RWPE1 (cell line): Measurements from ENCODE around the gene CKB.

Experiments
- CTCF ChIA-PET: fragments of 350-600 bp; sonication (Branson Sonifier 250); formaldehyde crosslinking; extraction: SDS; loops from one replicate; lab custom pipeline; 2021; lab: Yijun Ruan, JAX
- POLR2A ChIA-PET: fragments of 400-600 bp; formaldehyde crosslinking; extraction: SDS; loops from one replicate; lab custom pipeline; 2020; ENCODE audit warnings: antibody characterized with exemption; ENCODE audit not compliant: low non-redundant PET; lab: Yijun Ruan, JAX
- DNase-seq: peaks from one replicate; pipeline ENCODE4 v3.0.0; 2012; ENCODE audit warnings: low spot score
- H3K27ac ChIP-seq: fragments of 450-650 bp; 2 replicates; pipeline ENCODE4 v1.5.1; 2017
- CTCF ChIP-seq: fragments of 450-650 bp; conservative IDR thresholded peaks from 2 replicates; pipeline ENCODE4 v1.5.1; 2017; ENCODE audit warnings: low read depth, mild to moderate bottlenecking

Gene CKB

GRCh38 chr14:103519043-103519836 lies 3.4 kb downstream of the CKB start:
- no peak for TF ChIP-seq CTCF
- ChIA-PET POLR2A (interaction anchor here (0.6 kb wide), 1 partner anchor 162 kb away, joined by 3 read pairs; no protein-coding TSS in a partner anchor), CTCF (interaction anchor here (0.6 to 6.2 kb wide), 19 partner anchors 8 to 1557 kb away, joined by 3 to 57 read pairs (median 4); partner anchors contain the start of gene TRMT61A)
- peak; percentile 59 for DNase-seq
- H3K27ac ChIP-seq: peak overlapping the region; percentile 100

- DNase-seq: peak; percentile 81
- TF ChIP-seq CTCF: peak; percentile 90
- CTCF ChIA-PET: interaction anchor here (0.5 to 6.2 kb wide), 21 partner anchors 8 to 1508 kb away, joined by 3 to 57 read pairs (median 5); partner anchors contain the start of gene TRMT61A
- peak overlapping the region; percentile 100 for H3K27ac ChIP-seq
- POLR2A ChIA-PET: interaction anchor here (0.6 kb wide), 1 partner anchor 161 kb away, joined by 3 read pairs; no protein-coding TSS in a partner anchor
Observed at GRCh38 chr14:103518422-103519042, 4.1 kb downstream of the CKB start.

DNA sequence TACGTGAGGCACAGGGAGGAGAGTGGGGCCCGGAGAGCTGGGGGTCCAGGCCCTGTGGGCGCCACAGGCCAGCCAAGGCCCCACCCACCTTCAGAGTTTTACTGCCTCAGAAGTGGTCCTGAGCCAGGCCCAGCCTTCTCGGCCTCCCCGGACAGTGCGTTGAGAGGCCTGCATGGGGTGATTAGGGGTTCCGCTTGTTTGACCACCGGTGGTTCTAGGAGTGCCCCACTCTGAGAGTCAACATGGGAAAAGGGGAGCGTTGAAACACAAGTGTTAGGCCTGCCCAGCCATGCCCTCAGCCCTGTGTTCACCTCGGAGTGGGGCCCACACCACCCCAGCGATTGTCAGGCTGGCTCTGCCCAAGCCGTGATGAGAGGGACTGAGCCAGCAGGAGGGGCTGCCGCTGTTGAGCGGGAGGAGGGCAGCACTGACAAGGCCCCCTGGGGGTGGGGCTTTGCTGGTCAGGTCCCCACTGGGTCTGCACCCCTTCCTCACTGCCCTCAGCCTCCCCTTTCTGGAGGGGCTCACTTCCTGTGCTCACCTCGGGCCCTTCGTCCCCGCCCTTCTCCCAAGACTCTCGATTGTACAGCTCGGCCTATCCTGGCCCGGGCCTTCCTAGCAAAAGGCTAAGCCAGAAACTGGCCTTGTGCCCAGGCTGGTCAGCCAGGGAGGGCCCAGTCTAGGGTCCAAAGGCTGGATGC lies 4.8 kb downstream of the CKB start:
- no peak for TF ChIP-seq CTCF
- H3K27ac ChIP-seq: peak overlapping the region; percentile 100
- CTCF ChIA-PET: interaction anchor here (0.5 to 6.2 kb wide), 15 partner anchors 11 to 1508 kb away, joined by 3 to 57 read pairs (median 5); partner anchors contain the start of gene TRMT61A
- POLR2A ChIA-PET: no interaction called here
- no peak for DNase-seq

DNA sequence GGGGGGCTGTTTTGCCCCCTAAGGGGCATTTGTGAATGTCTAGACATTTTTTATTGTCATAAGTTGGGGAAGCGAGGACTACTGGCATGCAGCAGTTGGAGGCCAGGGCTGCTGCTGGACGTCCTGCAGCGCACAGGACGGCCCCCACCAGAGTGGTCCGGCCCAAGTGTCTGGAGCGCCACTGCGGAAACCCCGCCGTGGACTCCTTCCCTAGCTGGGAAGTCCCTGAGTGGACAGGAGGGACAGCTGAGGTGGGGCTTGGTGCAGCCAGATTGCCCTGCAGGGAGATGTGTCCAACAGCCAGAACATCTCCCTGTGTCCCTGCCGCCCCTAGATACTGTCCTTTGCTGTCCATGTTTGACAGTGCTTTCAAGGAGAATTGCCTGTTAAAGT lies 5.5 kb downstream of the CKB start:
- CTCF ChIA-PET: interaction anchor here (0.5 to 6.2 kb wide), 2 partner anchors 29 to 52 kb away, joined by 3 to 57 read pairs; no protein-coding TSS in a partner anchor
- no peak for TF ChIP-seq CTCF
- POLR2A ChIA-PET: no interaction called here
- DNase-seq: no peak
- H3K27ac ChIP-seq: peak overlapping the region; percentile 100

- ChIA-PET CTCF (interaction anchor here (0.5 to 6.2 kb wide), 2 partner anchors 30 to 51 kb away, joined by 3 to 57 read pairs; no protein-coding TSS in a partner anchor), POLR2A (no interaction called here)
- no peak for TF ChIP-seq CTCF
- no peak for DNase-seq
- H3K27ac ChIP-seq: peak overlapping the region; percentile 100
Observed at GRCh38 chr14:103516426-103517173, 6.0 kb downstream of the CKB start.
